Measurements from ENCODE around the gene ISYNA1.

DNA sequence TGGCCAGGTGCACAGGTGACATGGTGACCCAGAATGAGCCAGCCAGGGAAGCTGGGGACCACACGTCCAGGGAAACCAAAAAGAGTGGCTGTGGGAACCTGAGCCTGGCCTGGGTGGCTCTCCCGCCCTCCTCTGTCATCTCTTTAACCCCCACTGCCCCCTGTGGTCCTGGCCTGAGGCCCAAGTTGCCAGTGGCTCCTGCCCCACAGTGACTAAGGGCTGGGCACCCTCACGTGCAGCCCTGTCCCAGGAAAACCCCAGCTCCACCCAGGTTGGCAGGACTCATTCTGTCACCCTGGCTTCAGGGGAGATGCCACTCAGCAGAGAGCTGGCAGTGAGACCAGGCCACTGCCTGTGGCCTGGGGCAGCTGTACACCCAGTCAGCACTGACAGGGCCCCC, 30.6 kb upstream of the ISYNA1 start:
- TF ChIP-seq, protein P1, sequence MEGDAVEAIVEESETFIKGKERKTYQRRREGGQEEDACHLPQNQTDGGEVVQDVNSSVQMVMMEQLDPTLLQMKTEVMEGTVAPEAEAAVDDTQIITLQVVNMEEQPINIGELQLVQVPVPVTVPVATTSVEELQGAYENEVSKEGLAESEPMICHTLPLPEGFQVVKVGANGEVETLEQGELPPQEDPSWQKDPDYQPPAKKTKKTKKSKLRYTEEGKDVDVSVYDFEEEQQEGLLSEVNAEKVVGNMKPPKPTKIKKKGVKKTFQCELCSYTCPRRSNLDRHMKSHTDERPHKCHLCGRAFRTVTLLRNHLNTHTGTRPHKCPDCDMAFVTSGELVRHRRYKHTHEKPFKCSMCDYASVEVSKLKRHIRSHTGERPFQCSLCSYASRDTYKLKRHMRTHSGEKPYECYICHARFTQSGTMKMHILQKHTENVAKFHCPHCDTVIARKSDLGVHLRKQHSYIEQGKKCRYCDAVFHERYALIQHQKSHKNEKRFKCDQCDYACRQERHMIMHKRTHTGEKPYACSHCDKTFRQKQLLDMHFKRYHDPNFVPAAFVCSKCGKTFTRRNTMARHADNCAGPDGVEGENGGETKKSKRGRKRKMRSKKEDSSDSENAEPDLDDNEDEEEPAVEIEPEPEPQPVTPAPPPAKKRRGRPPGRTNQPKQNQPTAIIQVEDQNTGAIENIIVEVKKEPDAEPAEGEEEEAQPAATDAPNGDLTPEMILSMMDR (IDR thresholded peaks at IDR 0.05), result no peak
- no peak for TF ChIP-seq POLR2A (IDR thresholded peaks at IDR 0.05)

Measured in adrenal gland (tissue), 5 donors.